Tibial artery (tissue), 4 donors: ENCODE measurements around the gene IDH2.
A peak's percentile ranks its signal among the peaks of the same experiment; 100 is the strongest.
"Not testable (repeated sequence)": the region's sequence is repeated elsewhere in the genome, so short reads cannot be mapped to it uniquely, and the experiment has no call there.

Source experiments
- DNase-seq, 2 donors: peaks; one replicate each; pipeline ENCODE4 v3.0.0-alpha.2; 2019
- H3K27ac ChIP-seq, 2 donors: fragments of 200-600 bp; sonication (generic) in 1 of 2; 1 replicate in 1 of 2; 2 replicates in 1 of 2; pipeline ENCODE4 v1.5.1; 2018 to 2019; ENCODE audit warnings: mild to moderate bottlenecking in 1 of 2
- H3K27me3 ChIP-seq, 2 donors: fragments of 200-600 bp; sonication (generic) in 1 of 2; one replicate each; pipeline versions ENCODE4 v1.5.1 to v1.6.0; 2016 to 2019
- H3K36me3 ChIP-seq, 3 donors: fragments of 200-600 bp; sonication (generic) in 2 of 3; one replicate each; pipeline ENCODE4 v1.5.1; 2016 to 2019; ENCODE audit warnings: mild to moderate bottlenecking in 2 of 3
- H3K4me1 ChIP-seq, 4 donors: fragments of 200-600 bp; sonication (generic) in 2 of 4; 1 replicate in 3 of 4; 2 replicates in 1 of 4; pipeline ENCODE4 v1.5.1; 2016 to 2019
- H3K4me3 ChIP-seq, 2 donors: fragments of 200-600 bp; sonication (generic) in 1 of 2; 1 replicate in 1 of 2; 2 replicates in 1 of 2; pipeline ENCODE4 v1.5.1; 2018 to 2019; ENCODE audit warnings: mild to moderate bottlenecking in 2 of 2
- H3K9me3 ChIP-seq, 3 donors: fragments of 200-600 bp; sonication (generic) in 1 of 3; one replicate each; pipeline ENCODE4 v1.5.1; 2016 to 2019
- CTCF ChIP-seq, 2 experiments: fragments of 200-600 bp in 1 of 2; fragments of 450-650 bp in 1 of 2; IDR thresholded peaks; one replicate each; pipeline ENCODE4 v1.5.1; 2017 to 2019; ENCODE audit warnings: antibody characterized with exemption in 2 of 2, mild to moderate bottlenecking in 1 of 2, moderate library complexity in 1 of 2
- intact Hi-C: fragments of 100-400 bp; cut with DNase I; formaldehyde crosslinking; loops from one replicate; pipeline ENCODE4 v1.15.0; 2023; ENCODE audit warnings: low total_unique reads

IDH2 gene

GRCh38 chr15:90101969-90102890 lies at the start of gene IDH2:
Gene IDH2 (minus strand): TSS chr15:90102468. CDS start chr15:90102390, 78 bp downstream.
- peaks cover 0 to 66% (median 51%) of the 10 kb centered on the region in 4 donors for H3K4me1 ChIP-seq
- intact Hi-C loops: no loop called here
- peak in 1 of 2 experiments; percentile 15 for TF ChIP-seq CTCF (IDR thresholded peaks at IDR 0.05)

GRCh38 chr15:90150551-90150950 lies 48.3 kb upstream of the IDH2 start:
- H3K27me3 ChIP-seq, H3K4me3 ChIP-seq, H3K9me3 ChIP-seq, intact Hi-C loops, DNase-seq, H3K4me1 ChIP-seq, H3K27ac ChIP-seq, H3K36me3 ChIP-seq: not testable (repeated sequence)

More at GRCh38 chr15:90101969-90102890, at the start of gene IDH2:
- Histone ChIP-seq H3K36me3 (no peaks in the 10 kb centered on the region), H3K9me3 (no peaks in the 10 kb centered on the region), H3K27me3 (no peaks in the 10 kb centered on the region), H3K27ac (peak within 1 kb of the TSS; percentile 98), H3K4me3 (peak within 1 kb of the TSS; percentile 86 to 90)
- peak; percentile 63 to 90 for DNase-seq

DNA sequence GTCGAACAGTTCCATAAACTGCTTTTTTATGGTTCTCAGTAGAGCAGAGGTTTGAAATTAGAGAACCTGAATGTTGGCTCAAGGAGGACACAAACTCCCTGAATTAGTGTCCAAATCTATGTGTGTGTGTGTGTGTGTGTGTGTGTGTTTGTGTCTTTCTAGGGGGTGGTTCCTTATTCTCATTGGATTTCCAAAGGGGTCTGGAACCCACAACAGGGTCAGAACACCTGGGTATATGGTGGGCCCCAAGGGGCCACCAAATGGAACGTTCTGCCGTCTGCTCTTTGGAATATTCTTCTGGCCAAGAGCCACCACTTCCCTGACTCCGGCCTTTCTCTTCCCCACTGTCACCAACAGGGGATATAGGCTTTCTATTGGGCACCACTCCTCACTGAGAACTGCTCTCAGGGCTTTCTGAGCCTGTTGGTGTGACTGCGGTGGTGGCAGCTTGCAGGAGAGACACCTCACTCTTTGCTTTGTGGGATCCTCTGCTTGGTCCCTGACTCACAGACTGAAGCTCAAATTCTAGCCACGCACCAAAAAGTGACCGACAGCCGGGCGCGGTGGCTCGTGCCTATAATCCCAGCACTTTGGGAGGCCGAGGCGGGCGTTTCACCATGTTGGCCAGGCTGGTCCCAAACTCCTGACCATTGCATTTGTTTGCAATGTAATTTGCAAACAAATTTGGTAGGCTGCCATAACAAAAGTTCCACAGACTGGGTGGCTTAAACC lies 47.5 kb upstream of the IDH2 start:
- no peak overlapping the region for H3K4me3 ChIP-seq
- H3K27me3 ChIP-seq: no peaks in the 10 kb centered on the region
- TF ChIP-seq CTCF (IDR thresholded peaks at IDR 0.05): no peak
- H3K9me3 ChIP-seq: no peaks in the 10 kb centered on the region
- no peaks in the 10 kb centered on the region for H3K4me1 ChIP-seq
- no peak overlapping the region for H3K27ac ChIP-seq
- H3K36me3 ChIP-seq: no peaks in the 10 kb centered on the region
- intact Hi-C loops: no loop called here
- DNase-seq: no peak

DNA sequence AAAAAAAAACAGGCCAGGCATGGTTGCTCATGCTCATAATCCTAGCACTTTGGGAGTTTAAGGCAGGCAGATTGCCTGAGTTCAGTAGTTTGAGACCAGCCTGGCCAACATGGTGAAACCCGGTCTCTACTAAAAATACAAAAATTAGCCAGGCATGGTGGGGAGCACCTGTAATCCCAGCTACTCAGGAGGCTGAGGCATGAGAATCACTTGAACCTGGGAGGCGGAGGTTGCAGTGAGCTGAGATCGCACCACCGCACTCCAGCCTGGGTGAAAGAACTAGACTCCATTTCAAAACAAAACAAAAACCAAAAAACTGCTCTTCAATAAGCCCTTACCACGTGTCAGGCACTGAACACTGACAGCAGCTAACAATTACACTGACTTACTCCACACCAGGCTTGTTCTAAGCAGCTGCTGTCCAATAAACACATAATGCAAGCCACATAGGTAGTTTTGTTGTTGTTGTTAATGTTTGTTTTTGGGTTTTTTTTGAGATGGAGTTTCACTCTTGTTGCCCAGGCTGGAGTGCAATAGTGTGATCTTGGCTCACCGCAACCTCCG lies 44.0 kb upstream of the IDH2 start:
- H3K9me3 ChIP-seq, H3K4me1 ChIP-seq, intact Hi-C loops, H3K36me3 ChIP-seq, H3K27ac ChIP-seq, H3K4me3 ChIP-seq, H3K27me3 ChIP-seq, DNase-seq: not testable (repeated sequence)

DNA sequence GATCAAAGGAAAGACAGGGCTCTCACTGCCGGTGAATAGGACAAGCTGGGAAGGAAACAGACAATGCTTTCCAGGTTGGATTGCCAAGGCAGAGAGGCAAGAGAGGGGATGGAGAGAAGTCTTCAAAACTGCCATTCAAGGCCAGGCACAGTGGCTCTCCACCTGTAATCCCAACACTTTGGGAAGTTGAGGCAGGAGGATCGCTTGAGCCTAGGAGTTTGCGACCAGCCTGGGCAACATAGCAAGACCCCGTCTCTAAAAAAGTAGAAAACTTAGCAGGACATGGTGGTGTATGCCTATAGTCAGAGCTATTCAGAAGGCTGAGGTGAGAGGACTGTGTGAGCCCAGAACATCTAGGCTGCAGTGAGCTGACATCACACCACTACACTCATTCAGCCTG lies 43.5 kb upstream of the IDH2 start:
- no peak for DNase-seq
- intact Hi-C loops: no loop called here
- Histone ChIP-seq H3K9me3 (no peaks in the 10 kb centered on the region), H3K36me3 (no peaks in the 10 kb centered on the region), H3K27ac (no peak overlapping the region), H3K27me3 (no peaks in the 10 kb centered on the region), H3K4me1 (peaks cover 0 to 5% (median 2%) of the 10 kb centered on the region in 4 donors), H3K4me3 (no peak overlapping the region)
- no peak for TF ChIP-seq CTCF (IDR thresholded peaks at IDR 0.05)

DNA sequence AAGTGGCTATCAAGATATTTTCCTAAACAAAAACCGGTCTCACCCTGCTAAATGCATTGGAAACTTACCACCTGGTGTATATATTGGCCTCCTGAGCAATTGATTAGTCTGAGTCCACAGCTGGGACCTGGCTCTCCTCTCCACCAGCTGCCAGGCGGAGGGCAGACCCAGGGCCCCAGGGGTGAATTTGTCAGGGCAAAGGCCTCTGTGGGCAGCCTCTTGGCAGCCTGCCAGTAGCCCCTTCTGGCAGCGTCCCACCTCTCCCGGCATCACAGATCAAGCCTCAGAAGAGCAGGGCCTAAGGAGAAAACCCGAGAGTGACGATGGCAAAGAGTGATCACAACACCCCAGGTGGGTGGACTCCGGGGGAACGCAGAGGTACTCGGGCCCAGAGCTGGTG lies 43.0 kb upstream of the IDH2 start:
- DNase-seq: no peak
- intact Hi-C loops: no loop called here
- Histone ChIP-seq H3K4me3 (no peak overlapping the region), H3K4me1 (peaks cover 0 to 5% (median 2%) of the 10 kb centered on the region in 4 donors), H3K27me3 (no peaks in the 10 kb centered on the region), H3K9me3 (no peaks in the 10 kb centered on the region), H3K36me3 (no peaks in the 10 kb centered on the region), H3K27ac (no peak overlapping the region)
- no peak for TF ChIP-seq CTCF (IDR thresholded peaks at IDR 0.05)
